GM19238 (cell line): Measurements from ENCODE around the gene TPPP.

Source experiments
- DNase-seq: peaks from one replicate; pipeline ENCODE4 v3.0.0; 2011; ENCODE audit warnings: low spot score; ENCODE audit not compliant: insufficient read length

Gene TPPP

GRCh38 chr5:677131-678101, 15.7 kb downstream of the TPPP start:
- DNase-seq = no peak

GRCh38 chr5:676699-677076, 16.5 kb downstream of the TPPP start:
- no peak for DNase-seq

- no peak for DNase-seq
Observed at GRCh38 chr5:675871-676698, 17.1 kb downstream of the TPPP start.

GRCh38 chr5:675111-675870, 17.9 kb downstream of the TPPP start:
- no peak for DNase-seq

- DNase-seq = no peak
Observed at GRCh38 chr5:674630-675011, 18.5 kb downstream of the TPPP start.

GRCh38 chr5:673831-674629, 19.1 kb downstream of the TPPP start:
- DNase-seq = no peak

GRCh38 chr5:673161-673830, 19.9 kb downstream of the TPPP start:
- DNase-seq = no peak

- DNase-seq = no peak
Observed at GRCh38 chr5:672329-673160, 20.6 kb downstream of the TPPP start.

- peak; percentile 68 for DNase-seq
Observed at GRCh38 chr5:671459-672328, 21.5 kb downstream of the TPPP start.

- no peak for DNase-seq
Observed at GRCh38 chr5:670396-671270, 22.5 kb downstream of the TPPP start.

- no peak for DNase-seq
Observed at GRCh38 chr5:669842-670395, 23.2 kb downstream of the TPPP start.

- no peak for DNase-seq
Observed at GRCh38 chr5:669111-669841, 23.9 kb downstream of the TPPP start.

- DNase-seq = no peak
Observed at GRCh38 chr5:668283-668995, 24.7 kb downstream of the TPPP start.

GRCh38 chr5:666816-667498, 26.2 kb downstream of the TPPP start:
- DNase-seq = no peak
